HEK293 (cell line): ENCODE data around the gene NBPF1.
"Not testable (repeated sequence)": the region's sequence is repeated elsewhere in the genome, so short reads cannot be mapped to it uniquely, and the experiment has no call there.

ENCODE experiments used
- CTCF ChIP-seq: fragments of 450-650 bp; formaldehyde crosslinking; IDR thresholded peaks from 2 replicates; pipeline ENCODE4 v1.5.1; 2016; ENCODE audit warnings: missing biosample characterization, missing genetic modification characterization
- MZF1 ChIP-seq: fragments of 450-650 bp; formaldehyde crosslinking; IDR thresholded peaks from 2 replicates; pipeline ENCODE4 v1.5.1; 2017; ENCODE audit warnings: missing biosample characterization, missing genetic modification characterization, borderline replicate concordance
- PATZ1 ChIP-seq: fragments of 450-650 bp; formaldehyde crosslinking; IDR thresholded peaks from 2 replicates; pipeline ENCODE4 v1.5.1; 2016; ENCODE audit warnings: missing biosample characterization, missing genetic modification characterization
- REST ChIP-seq: fragments of 450-650 bp; formaldehyde crosslinking; IDR thresholded peaks from 2 replicates; pipeline ENCODE4 v1.5.1; 2016; ENCODE audit warnings: missing biosample characterization, missing genetic modification characterization
- TCF7L2 ChIP-seq: IDR thresholded peaks from 2 replicates; pipeline ENCODE4 v1.6.1; 2011; ENCODE audit warnings: low read depth, mild to moderate bottlenecking, inconsistent platforms, low read length, moderate library complexity, borderline replicate concordance
- TSHZ1 ChIP-seq: fragments of 450-650 bp; formaldehyde crosslinking; IDR thresholded peaks from 2 replicates; pipeline ENCODE4 v1.5.1; 2016; ENCODE audit warnings: missing biosample characterization, missing genetic modification characterization, borderline replicate concordance
- ZBTB10 ChIP-seq: fragments of 450-650 bp; formaldehyde crosslinking; IDR thresholded peaks from 2 replicates; pipeline ENCODE4 v1.5.1; 2016; ENCODE audit warnings: missing biosample characterization, missing genetic modification characterization
- ZBTB8A ChIP-seq: fragments of 450-650 bp; formaldehyde crosslinking; IDR thresholded peaks from 2 replicates; pipeline ENCODE4 v1.5.1; 2016; ENCODE audit warnings: missing biosample characterization, missing genetic modification characterization
- ZNF121 ChIP-seq: fragments of 450-650 bp; formaldehyde crosslinking; IDR thresholded peaks from 2 replicates; pipeline ENCODE4 v1.5.1; 2016; ENCODE audit warnings: missing biosample characterization, missing genetic modification characterization
- ZNF274 ChIP-seq, 2 experiments: fragments of 200-500 bp in 1 of 2; fragments of 450-650 bp in 1 of 2; sonication (Bioruptor generic) in 1 of 2; formaldehyde crosslinking in 1 of 2; IDR thresholded peaks; 2 replicates each; pipeline versions ENCODE4 v1.5.1 to v1.6.1; 2014 to 2016; ENCODE audit warnings: borderline replicate concordance in 1 of 2, inconsistent platforms in 1 of 2, low read length in 1 of 2, missing biosample characterization in 1 of 2, missing genetic modification characterization in 1 of 2
- ZNF513 ChIP-seq: fragments of 450-650 bp; IDR thresholded peaks from 2 replicates; pipeline ENCODE4 v1.5.1; 2018; ENCODE audit warnings: missing biosample characterization, missing genetic modification characterization
- ZNF776 ChIP-seq: fragments of 450-650 bp; formaldehyde crosslinking; IDR thresholded peaks from 2 replicates; pipeline ENCODE4 v1.5.0; 2017; ENCODE audit warnings: missing biosample characterization, missing genetic modification characterization, borderline replicate concordance

- not testable (repeated sequence) for TF ChIP-seq ZBTB8A (tag by site-specific recombination); CTCF; PATZ1 (tag by site-specific recombination); ZNF274 (IDR thresholded peaks at IDR 0.05; ENCODE audit: low read length); ZNF274 (tag by site-specific recombination; IDR thresholded peaks at IDR 0.05; ENCODE audit: borderline replicate concordance); MZF1; ZNF776 (tag by site-specific recombination); TSHZ1 (tag by site-specific recombination); ZBTB10 (tag by site-specific recombination); ZNF513 (tag by site-specific recombination); TCF7L2; REST (tag by site-specific recombination); ZNF121 (tag by site-specific recombination)
Measured at GRCh38 chr1:16646061-16646664, 32.8 kb upstream of the NBPF1 start.
